BJ (cell line): ENCODE data around the gene MAPKAPK3. TPM values are rescaled to one million over a fixed set of nuclear protein-coding genes. Genes with fewer than 3 reads are reported as not detected.

Experiments
- CTCF ChIA-PET: fragments of 350-600 bp; formaldehyde crosslinking; extraction: SDS; loops from one replicate; lab custom pipeline; 2021; ENCODE audit warnings: antibody characterized with exemption, inconsistent platforms; lab: Yijun Ruan, JAX
- POLR2A ChIA-PET: fragments of 300-600 bp; sonication (Branson Sonifier 250); formaldehyde crosslinking; extraction: SDS; loops from one replicate; lab custom pipeline; 2021; ENCODE audit warnings: antibody characterized with exemption; lab: Charles Lee
- DNase-seq: peaks from one replicate; pipeline ENCODE4 v3.0.0-alpha.2; 2011; ENCODE audit warnings: low read depth
- H3K27me3 ChIP-seq: 2 replicates; pipeline ENCODE4 v1.6.0; 2011; ENCODE audit warnings: low read length; ENCODE audit not compliant: control insufficient read depth, insufficient read depth
- H3K36me3 ChIP-seq: 2 replicates; pipeline ENCODE4 v1.5.1; 2011; ENCODE audit warnings: low read length; ENCODE audit not compliant: control insufficient read depth, insufficient read depth
- H3K4me3 ChIP-seq: 2 replicates; pipeline ENCODE4 v1.5.1; 2011; ENCODE audit warnings: low read depth, mild to moderate bottlenecking, control low read depth, low read length
- polyA plus RNA-seq: library from polyadenylated mRNA; depleted of rRNA; stranded (reverse); fragments of >200 nt; gene quantifications from 2 replicates; pipeline ENCODE4 v1.2.3, GENCODE V29; 2011
- TF ChIP-seq, protein P1 (sequence below): IDR thresholded peaks from 2 replicates; pipeline ENCODE4 v1.5.1; 2011; ENCODE audit warnings: low read depth, mild to moderate bottlenecking, control low read depth, inconsistent platforms, low read length, moderate library complexity; ENCODE audit not compliant: insufficient read depth

MAPKAPK3 gene
- polyA plus RNA-seq, 1 experiment = 53.5 TPM

DNA sequence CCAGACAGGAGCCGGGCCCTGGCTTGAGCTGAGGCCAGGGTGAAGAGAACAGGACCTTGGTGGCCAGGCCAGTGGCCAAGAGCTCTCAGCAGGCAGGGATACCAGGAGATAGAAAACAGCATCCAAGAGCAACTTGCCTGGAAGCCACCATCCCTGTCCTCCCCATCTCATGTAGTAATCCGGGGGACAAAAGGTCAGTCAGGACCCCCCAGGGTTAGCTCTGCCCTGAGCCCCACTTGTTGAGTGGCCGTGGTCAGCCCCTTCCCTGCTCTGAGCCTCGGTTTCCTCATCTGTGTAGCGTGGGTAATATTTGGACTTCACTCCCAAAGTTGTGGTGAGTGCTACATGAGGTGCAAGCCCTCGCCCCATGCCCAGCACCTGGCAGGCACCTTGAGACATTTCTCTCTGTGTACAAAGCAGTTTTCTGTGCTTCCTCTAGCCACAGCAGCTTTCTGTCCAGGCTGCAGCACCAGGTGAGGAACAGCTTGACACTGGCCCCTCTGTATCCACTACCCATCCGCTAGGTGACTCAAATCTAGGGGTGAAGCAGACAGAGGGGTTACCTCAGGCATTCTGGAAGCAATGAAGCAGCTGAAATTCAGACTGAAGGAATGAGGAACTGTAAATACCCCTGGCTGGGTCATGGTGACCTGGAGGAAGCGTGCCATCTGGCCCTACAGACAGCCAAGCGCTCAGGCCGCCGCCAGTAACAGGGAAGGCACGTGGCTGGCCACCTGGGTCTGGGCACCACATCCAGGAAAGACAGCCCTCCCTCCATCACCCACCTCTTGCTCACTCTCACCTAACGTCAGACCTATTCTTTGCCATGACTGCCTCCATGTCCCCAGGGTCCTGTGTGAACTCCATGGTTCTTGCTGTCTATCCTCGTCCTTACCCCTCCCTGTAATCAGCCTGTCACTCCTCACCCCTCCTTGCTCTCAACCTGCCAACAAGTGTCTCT lies 12.0 kb upstream of the MAPKAPK3 start:
- Histone ChIP-seq H3K27me3 (no peaks in the 10 kb centered on the region), H3K4me3 (no peak overlapping the region), H3K36me3 (peaks cover 9% of the 10 kb centered on the region)
- TF ChIP-seq, protein P1, sequence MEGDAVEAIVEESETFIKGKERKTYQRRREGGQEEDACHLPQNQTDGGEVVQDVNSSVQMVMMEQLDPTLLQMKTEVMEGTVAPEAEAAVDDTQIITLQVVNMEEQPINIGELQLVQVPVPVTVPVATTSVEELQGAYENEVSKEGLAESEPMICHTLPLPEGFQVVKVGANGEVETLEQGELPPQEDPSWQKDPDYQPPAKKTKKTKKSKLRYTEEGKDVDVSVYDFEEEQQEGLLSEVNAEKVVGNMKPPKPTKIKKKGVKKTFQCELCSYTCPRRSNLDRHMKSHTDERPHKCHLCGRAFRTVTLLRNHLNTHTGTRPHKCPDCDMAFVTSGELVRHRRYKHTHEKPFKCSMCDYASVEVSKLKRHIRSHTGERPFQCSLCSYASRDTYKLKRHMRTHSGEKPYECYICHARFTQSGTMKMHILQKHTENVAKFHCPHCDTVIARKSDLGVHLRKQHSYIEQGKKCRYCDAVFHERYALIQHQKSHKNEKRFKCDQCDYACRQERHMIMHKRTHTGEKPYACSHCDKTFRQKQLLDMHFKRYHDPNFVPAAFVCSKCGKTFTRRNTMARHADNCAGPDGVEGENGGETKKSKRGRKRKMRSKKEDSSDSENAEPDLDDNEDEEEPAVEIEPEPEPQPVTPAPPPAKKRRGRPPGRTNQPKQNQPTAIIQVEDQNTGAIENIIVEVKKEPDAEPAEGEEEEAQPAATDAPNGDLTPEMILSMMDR = no peak
- POLR2A ChIA-PET = no interaction called here
- DNase-seq = no peak
- CTCF ChIA-PET = interaction anchor here (0.6 to 15.0 kb wide), 4 partner anchors 10 to 785 kb away, joined by 3 to 479 read pairs (median 34); partner anchors contain the start of genes C3orf18, HEMK1 and MAPKAPK3

DNA sequence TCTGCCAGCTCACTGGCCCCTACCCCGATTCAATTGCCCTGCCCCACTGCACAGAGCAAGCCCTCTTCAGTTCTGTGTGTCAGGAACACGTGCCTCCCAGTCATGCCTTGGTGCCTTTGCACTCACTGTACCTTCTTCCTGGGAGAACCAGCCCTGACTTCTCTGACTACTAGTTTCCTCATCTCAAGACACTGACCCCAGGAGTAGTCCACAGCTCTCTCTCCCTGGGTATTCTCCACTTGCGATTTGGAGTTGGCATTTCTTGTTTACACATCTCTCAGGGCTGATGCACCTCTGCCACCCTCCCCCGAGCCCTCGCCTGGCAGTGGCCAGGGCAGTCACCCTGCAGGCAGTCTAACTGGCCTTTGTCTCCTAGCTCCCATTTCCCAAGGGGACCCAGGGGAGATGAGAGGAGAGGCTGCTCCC lies 11.0 kb upstream of the MAPKAPK3 start:
- Histone ChIP-seq H3K36me3 (peaks cover 9% of the 10 kb centered on the region), H3K4me3 (no peak overlapping the region), H3K27me3 (no peaks in the 10 kb centered on the region)
- ChIA-PET POLR2A (no interaction called here), CTCF (interaction anchor here (8.4 to 15.0 kb wide), 2 partner anchors 9 to 33 kb away, joined by 64 to 479 read pairs; partner anchors contain the start of genes C3orf18, HEMK1 and MAPKAPK3)
- TF ChIP-seq, protein P1 = no peak
- DNase-seq = no peak

DNA sequence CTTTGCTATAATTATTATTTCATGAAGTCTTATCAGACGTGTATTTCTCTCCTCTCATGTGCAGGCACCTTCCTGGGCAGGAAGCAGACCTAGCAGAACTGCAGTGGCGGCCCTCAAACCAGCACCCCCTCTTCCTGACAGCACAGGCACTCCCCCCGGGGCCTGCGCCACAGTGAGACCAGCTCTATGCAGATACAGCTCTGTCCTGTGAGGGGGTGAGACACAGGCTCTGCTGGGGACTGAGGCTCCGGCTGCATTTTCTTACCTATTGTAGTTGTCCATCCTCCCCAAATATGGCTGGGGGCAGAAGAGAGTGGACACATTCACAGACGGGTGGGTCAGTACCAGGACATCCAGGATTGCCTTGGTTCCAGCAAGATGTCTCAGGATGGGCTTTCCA lies 10.4 kb upstream of the MAPKAPK3 start:
- ChIA-PET POLR2A (no interaction called here), CTCF (interaction anchor here (8.4 to 15.0 kb wide), 2 partner anchors 8 to 34 kb away, joined by 64 to 479 read pairs; partner anchors contain the start of genes C3orf18, HEMK1 and MAPKAPK3)
- DNase-seq = no peak
- peaks cover 9% of the 10 kb centered on the region for H3K36me3 ChIP-seq
- no peak overlapping the region for H3K4me3 ChIP-seq
- TF ChIP-seq, protein P1 = no peak
- H3K27me3 ChIP-seq = no peaks in the 10 kb centered on the region

DNA sequence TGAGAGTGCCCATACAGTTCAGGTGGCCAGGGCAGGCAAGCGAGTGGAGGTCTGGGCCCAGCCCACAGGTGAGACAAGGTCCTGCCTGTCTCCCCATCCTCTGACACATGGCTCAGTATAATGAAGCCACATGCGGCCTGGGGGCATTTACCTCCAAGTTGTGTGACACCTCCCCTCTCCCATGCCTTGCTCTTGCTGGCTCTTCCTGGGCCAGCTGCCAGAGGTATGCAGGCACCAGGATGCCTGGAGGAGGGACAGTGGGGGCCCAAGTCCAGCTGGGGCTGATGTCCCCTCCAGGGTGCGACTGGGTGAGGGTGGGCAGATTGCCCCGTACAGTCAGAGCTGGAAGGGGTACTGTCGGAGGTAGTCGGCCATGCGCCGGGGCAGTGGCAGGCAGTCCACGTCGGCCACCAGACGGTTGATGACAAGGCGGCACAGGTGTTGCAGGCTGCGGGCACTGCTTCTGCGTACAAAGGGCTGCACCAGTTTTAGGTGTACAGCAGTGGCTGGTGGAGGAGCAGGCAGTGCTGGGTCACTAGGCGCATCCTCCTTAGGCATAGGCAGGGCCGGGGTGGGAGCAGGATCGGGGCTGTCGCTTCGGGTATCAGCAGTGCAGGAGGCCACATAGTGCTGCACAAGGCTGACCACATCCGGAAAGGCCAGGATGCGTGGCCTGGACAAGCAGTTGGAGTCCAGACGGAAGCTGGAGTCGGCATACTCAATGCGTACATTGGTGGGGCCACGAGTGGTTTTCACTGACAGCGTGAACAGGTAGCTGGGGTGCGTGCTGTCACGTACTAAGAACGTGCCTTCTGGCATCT lies 9.5 kb upstream of the MAPKAPK3 start:
- no peak for DNase-seq
- Histone ChIP-seq H3K36me3 (peaks cover 9% of the 10 kb centered on the region), H3K27me3 (no peaks in the 10 kb centered on the region), H3K4me3 (no peak overlapping the region)
- ChIA-PET POLR2A (no interaction called here), CTCF (interaction anchor here (15.0 kb wide), 1 partner anchor 35 kb away, joined by 479 read pairs; the partner anchor contains the start of genes C3orf18 and HEMK1)
- TF ChIP-seq, protein P1 = no peak
